AG08395 (cell line): Measurements from ENCODE around the gene DNAJC7.
"Not testable (repeated sequence)": the region's sequence is repeated elsewhere in the genome, so short reads cannot be mapped to it uniquely, and the experiment has no call there.

ENCODE experiments used
- DNase-seq: peaks from one replicate; pipeline ENCODE4 v3.0.0; 2012; ENCODE audit warnings: mixed read lengths, low spot score

Gene DNAJC7

DNA sequence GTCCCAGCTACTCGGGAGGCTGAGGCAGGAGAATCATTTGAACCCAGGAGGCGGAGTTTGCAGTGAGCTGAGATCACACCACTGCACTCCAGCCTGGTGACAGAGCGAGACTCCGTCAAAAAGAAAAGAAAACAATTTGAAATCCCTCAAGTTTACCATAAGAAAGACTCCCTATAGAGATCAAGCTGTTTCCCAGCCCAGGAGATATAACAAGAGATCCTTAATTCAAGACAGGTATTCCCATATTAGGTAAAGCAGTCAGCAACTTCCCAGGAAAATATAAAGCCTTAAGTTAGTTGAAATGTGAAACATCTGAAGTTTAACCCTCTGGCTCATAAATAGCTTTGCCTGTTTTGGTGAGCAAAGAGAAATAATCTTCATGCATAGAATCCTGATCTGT lies 4.9 kb downstream of the DNAJC7 start:
- not testable (repeated sequence) for DNase-seq

DNA sequence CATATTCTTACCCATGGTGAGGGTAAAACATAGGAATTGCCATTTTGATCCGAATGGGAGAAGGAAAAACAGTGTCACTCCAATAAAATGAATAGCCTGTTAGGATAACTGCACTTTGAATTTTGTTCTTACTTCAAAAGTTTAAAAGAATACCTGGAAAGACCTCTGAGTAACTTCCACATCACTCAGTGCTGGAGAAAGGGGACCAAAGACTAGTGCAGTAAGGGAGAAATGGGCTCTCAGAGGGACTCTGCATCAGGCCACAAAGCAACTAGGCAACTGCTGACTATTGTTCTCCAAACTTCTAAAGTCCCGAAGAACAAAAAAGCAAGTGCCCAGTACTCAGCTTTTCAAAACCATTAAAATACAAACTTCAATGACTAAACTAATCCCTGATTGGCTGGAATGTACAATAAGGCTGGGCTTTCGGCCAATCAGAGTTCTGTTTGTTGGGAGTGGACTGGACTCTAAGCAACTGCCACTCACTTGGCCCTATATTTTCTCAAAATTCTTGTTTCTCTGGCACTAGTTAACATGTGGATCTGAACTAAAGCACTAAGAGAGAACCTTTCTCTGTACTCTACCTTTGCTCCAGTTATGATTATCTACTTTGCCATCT lies 6.2 kb downstream of the DNAJC7 start:
- peak; percentile 57 for DNase-seq

DNA sequence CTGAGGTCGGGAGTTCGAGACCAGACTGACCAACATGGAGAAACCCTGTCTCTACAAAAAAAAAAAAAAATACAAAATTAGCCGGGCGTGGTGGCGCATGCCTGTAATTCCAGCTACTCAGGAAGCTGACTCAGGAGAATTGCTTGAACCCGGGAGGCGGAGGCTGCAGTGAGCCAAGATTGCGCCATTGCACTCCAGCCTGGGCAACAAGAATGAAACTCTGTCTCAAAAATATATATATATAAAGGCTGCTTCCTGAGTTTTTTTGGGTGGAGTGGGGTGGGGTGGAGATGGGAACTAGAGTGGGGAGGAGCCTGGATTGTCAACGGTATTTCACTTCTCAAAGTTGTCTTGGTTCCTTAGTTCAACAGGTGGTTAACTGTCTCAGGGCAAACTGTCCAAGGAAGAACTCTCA lies 7.0 kb downstream of the DNAJC7 start:
- not testable (repeated sequence) for DNase-seq

DNA sequence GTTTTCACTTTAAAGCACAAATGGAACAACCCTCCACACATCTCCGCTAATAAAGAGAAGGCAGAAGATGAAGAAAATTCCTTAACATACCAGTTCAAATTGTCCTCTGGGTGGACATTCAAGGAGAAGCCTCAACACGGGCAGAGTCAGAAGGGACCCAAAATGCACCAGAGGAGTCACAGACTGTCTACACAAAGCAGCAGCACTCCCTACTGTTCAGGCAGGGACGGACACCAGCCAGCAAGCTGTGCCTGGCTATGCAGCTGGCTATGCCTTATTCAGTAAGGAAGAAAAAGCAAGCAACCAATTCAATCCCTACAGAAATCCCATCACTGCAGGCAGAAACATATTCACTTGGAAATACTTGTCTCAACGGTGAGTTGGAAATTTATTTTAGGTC lies 8.1 kb downstream of the DNAJC7 start:
- no peak for DNase-seq

DNA sequence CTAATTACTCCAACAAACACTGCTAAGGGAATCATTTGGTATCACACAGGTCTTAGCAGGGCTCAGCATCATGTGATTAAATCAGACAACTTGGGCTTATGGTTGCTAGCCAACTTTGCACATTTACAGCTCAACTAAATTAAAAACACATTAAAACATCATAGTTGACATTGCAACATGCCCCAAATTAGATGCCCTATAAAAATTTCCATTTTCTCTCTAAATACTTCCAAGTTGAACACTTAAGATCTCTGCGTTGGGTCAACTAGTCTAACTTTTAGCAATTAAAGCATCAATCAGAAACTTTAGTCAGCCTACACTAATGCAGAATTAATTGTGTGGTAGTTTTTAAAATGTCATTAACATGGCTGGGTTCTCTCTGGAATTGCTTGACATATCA lies 12.1 kb downstream of the DNAJC7 start:
- no peak for DNase-seq

DNA sequence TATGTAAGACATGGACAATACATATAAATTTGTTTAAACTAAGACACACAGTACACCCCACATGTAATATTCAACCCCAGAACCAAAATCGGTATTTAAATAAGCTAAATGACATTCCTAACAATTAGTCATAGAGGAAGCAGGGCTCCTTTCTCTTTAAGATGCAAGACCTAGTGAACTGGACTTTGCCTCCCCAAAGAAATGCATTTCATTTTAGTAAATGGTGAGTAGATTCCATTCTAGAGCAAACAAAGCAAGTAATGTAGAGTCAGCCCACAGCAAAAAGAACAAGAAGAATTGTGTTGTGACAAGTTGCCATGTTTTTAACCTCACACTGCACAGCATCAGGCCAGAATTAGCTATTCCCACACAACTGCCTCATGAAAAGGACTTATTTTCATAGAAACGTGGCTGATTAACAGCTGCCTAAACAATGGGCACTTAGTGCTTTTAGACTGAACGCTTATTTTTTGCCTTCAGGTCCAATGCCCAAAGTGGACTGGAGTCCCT lies 14.4 kb downstream of the DNAJC7 start:
- no peak for DNase-seq

DNA sequence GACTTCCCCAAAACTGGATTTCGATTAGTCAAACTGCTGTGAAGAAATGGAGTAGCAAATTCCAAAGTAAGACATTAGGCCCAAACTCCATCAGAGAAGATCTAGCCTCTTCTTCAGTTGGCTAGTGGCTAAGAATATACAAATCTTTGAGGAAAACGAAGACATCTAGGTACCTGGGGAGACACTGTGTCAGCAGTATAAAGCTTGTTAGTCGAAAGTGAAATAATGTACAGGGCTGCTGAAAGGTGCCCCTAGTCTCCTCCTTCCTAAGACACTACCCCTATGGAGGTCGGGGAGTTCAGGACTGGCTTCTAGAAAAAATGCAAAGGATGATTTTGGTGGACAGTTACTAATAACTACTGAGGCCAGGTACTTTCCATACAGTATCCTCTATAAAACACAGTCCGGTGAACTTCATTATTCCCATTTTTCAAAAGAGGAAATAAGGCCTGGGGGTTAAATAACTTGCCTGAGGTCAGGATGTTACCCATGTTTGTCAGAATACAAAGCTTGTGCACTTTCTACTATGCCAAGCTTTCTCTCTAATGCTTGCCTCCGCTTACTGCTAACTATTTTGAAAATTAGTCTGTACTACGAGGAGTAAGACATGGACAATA lies 15.0 kb downstream of the DNAJC7 start:
- DNase-seq = no peak

DNA sequence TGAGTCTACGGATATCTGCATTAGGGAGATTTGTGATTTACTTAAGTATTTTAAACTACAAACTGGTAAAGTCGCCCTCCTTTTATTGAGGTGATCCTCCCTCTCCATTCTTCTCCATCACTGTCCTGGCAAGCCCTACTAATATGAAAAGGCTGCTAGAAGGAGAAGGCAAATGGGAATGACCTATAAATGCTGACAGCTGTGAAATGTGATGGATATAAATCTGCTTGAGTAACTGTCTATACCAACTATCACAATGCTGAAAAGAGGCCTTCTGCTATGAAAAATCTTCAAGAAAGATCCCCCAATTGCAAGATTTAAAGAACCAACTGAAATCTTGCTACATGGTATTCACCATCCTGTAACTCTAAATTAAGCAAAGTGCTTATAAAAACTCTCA lies 15.5 kb downstream of the DNAJC7 start:
- DNase-seq = no peak

DNA sequence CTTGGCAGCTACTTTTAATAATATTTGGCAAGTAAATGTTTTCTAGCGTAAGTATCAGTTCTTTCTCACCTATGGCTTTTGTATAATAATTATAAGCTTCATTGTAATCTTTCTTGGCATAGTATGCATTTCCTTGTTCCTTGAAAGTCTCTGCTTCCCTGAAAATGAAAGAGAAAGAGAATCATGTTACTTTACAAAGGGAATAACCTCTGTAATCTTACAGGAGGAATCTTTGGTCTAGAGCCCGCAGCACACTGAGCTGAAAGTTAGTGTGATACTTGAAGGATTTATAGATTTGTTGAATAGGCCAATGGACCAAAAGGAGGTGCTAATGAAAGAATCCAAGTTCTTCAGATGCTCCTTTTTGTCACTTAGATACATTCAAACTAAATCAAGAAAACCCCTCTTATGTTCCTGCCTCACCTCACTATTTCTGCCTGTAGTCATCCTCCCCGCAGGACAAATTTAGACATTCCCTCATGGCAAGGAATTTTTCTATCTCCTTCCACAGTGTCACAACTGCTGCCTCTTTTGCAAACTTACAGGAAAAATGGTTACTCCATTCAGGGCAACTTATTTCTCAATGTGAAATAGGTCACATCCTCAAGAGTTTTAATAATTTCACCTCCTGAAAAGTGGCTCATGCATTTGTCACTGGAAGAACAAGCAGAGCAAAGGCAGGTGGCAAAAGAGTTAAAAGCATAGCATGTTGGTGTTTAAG lies 16.7 kb downstream of the DNAJC7 start:
- DNase-seq = no peak

DNA sequence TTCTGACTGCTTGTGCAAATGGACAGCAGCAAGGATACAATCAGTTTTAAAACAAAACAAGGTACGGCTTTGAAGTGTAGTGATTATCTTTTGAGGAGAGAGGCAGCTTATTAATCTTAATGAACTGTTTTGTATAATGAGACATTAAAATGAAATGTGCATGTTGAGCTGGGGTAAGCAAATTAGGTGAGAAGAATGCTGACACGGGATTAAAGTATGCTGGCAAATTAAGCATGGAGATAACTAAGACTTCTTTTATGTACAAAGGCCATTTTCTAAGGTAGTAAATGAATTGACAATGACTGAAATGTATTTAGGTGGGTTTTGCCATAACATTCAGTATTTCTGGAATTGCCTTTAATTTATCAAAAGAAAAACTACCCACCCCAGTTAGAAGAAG lies 18.7 kb downstream of the DNAJC7 start:
- DNase-seq = no peak

DNA sequence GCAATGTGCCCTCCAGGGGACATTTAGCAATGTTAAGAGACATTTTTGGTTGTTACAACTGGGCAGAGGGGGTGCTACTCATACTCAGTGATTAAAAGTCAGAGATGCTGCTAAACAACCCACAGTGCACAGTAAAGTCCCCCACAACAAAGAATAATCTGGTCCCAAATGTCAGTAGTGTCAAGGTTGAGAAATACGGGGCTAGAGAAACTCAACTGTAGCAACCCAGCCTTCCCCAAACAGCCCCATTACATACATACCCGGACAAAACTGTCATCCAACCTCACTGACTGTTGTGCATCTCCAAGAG lies 20.4 kb downstream of the DNAJC7 start:
- DNase-seq = no peak

DNA sequence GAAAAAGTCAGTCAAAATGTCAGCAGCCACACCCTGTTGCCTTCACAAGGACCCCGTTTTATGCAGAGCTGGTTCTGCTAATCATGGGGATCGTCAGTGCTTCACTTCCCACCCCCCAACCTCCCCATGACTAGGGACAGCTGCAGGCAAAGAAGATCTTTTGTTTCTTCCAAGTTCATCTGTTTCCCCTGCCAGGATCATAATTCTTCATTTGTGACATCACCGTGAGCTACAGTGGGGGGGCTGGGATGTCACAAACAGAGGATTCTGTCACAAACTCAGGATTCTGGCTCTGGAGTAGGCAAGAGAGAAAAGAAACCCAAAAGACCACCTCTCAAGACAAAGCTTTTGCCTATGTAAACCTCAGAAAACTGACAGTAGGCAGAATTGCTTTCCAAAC lies 24.7 kb downstream of the DNAJC7 start:
- DNase-seq = no peak

DNA sequence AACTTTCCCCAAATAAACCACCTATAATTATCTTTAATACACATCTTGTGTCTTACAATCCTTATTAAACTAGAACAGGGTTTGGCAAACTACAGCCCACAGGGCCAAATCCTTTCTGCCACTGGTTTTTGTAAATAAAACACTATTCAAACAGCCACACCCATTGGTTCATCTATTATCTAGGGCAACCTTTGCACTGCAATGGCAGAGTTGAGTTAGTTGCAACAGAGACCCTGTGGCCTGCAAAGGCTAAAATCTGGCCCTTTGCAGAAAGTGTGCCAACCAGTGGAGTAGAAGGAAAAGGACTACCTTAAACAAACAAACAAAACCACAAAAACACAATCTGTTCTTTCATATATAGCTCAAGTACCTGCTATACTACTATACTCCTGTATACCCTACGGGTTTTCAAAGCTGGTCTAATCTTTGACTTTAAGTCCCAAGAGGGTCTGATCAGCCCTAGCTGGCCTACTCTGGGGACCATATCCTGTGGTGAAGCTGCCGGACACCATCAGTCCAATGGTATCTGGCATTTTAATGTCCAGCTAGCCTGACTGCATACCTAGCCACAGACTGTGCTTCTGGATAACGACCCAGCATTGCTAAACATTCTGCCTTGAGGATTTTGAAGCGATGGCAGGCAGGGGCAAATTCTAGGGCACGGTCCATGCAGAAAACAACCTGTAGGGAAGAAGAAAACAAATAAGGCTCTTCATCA lies 27.4 kb downstream of the DNAJC7 start:
- DNase-seq = no peak

DNA sequence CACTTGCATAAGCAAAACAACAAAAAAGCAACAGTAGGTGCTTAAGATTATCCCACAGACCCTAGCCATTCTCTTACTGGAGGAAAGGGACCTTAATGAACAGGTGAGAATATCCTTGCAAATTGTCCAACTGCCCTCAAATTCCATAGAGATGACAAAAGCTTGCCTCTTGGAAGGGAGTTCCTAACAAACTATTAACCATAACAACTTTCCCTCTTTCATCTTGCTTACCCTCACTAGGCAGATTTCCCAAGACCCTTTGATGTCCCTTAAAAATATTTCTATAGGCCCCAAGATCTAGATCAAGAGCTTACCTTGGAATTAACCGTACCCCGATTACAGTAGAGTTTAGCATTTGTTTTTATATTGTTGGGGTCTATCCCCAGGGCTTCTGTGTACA lies 28.8 kb downstream of the DNAJC7 start:
- no peak for DNase-seq

DNA sequence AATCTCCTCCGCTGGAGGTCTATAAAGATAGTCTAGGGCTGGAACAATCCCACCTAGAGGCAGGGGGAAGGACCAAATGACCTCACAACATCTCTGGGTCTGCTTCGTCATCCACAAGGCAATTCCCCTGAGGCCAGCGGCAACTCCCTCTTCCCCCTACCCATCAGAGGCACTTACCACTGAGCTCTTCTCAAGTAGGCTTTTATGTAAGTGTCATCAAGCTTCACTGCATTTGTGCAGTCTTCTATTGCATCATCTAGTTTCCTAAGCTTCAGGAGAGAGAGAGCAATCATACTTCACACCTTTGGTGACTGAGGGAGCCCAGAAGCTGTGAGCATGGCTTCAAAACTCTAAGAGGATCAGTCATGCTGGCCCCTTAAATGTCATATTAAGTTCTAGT lies 29.6 kb downstream of the DNAJC7 start:
- no peak for DNase-seq

DNA sequence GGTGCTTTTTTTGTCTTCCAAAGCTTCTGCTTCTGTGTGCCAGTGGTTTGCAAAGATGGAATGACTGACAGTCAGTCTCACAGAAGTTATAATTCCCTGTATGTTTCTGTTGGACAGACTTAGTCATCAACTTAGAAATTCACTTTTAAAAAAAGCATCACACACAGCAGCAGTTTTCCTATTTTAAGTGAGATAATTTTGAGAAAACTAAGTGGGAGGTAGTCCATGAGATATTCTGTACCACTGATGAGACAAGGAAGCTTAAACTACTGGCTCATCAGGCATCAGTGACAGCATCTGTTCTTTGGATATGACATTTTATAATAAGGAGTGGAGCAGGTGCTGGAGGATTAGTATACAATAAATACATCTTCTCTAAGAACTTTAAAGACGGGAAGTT lies 30.6 kb downstream of the DNAJC7 start:
- no peak for DNase-seq

DNA sequence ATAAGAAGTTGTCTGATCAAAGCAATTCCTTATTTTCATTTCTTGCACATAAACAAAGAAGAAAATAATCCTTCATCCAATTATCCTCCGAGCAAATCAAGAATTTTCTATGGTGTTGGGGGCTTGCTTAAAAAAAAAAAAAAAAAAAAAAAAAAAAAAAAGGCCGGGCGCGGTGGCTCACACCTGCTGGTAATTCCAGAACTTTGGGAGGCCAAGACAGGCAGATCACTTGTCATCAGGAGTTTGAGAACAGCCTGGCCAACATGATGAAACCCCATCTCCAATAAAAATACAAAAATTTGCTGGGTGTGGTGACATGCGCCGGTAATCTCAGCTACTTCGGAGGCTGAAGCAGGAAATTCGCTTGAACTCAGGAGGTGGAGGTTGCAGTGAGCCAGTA lies 31.3 kb downstream of the DNAJC7 start:
- no peak for DNase-seq

DNA sequence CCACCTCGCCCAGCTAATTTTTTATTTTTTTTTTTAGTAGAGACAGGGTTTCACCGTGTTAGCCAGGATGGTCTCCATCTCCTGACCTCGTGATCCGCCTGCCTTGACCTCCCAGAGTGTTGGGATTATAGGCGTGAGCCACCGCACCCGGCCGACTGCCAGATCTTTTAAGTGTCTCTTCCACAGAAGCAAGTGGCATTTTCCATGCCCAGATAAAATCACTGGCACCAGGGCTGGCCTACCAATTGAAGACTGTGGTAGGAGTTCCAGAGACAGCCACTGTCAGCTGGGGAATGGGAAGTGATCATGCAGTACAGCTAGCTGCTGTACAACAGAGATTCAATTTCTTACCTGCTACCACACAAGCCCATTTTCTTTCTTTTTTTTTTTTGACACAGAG lies 32.8 kb downstream of the DNAJC7 start:
- no peak for DNase-seq

DNA sequence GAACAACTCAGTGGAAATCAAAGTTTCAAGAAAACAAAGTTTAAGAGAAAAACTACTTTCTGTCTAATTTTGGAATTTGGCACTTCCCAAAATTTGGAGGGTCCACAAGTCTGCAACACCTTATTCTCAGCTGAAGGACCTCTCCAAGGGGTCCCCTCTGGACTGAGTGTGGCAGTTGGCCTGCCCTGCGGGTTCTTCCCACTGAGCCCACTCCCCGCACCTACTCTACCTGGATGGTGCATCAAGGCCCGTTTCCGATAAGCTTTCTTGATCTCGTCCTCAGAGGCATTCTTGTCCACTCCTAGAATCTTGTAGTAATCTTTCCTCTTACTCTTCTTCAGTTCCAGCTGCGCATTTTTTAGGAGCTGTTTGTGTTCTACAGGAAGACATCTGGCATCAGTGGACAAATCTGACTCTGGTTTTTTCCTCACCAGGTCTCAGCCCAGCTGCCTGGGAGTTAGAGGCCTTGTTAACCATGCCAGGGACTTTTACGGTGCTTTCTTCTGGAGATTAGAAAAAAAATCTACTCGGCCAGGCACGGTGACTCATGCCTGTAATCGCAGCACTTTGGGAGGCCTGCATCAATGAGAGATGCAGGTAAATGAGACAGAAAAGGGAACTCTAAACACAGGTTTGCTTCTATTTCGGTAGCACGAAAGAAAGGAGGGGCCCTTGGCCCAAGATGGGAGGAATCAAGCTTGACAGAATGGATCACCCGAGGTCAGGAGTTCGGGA lies 35.0 kb downstream of the DNAJC7 start:
- no peak for DNase-seq

DNA sequence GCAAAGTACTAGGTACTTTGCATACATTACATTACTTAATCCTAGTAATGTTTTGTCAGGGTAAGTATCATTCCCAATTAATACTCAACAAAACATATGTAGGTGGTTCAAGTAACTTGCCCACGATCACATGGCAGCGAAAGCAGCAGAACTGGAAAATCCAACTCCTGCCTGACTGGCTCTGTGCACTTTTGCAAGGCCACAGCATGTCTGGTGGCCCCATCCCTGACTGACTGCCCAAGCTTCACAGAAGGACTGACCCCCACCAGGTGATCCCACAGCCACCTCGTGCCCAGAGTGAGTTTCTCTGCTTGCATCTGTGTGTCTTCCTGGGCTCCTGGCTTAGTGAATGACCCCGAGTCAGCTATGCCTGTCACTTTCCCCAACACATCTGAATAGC lies 39.2 kb downstream of the DNAJC7 start:
- DNase-seq = no peak

DNA sequence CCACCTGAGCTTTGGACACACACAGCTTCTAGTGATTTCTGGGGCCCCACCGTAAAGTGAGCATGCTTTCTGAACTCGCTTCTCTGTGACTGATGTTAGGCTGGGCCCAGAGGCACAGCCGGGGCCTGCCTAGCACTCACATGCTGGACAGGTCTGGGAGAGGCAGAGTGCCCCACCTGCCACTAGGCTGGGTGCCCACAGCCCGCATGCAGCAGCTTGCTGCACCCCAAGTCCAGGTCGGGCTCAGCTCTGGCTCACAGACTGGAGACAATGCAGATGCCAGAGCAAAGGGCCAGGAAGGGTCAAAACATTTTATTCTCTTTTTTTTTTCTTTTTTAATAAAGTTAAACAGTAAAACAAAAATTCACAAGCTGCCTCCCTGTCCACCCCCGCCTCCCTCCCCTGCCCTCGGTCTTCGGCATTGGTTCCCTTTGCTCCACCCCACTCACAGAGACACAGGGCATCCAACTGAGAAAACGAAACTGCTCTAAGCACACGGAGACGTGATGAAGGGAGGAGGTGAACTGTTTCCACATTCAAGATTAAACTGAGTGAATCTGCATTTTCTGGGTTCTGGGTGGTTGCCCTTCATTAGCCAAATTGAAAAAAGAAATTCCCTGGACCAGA lies 41.0 kb downstream of the DNAJC7 start:
- peak; percentile 71 for DNase-seq
